Keratinocyte (primary cell): ENCODE measurements around the gene TNFRSF25. TPM values are rescaled to one million over a fixed set of nuclear protein-coding genes. Genes with fewer than 3 reads are reported as not detected.
A peak's percentile ranks its signal among the peaks of the same experiment; 100 is the strongest.

Experiments used
- DNase-seq: peaks from one replicate; pipeline ENCODE4 v3.0.0-alpha.2; 2011; ENCODE audit warnings: low read depth, missing footprints, low spot score
- FAIRE-seq: peaks from 2 replicates; lab custom pipeline; 2011; peaks lifted over from hg19 to GRCh38; lab: Jason Lieb, UNC
- H2AFZ ChIP-seq: 2 replicates; pipeline ENCODE4 v1.6.0; 2012; ENCODE audit warnings: low read length, control low read depth, inconsistent platforms; ENCODE audit not compliant: control insufficient read depth
- H3K27ac ChIP-seq: 2 replicates; pipeline ENCODE4 v1.5.1; 2011; ENCODE audit warnings: low read length; ENCODE audit not compliant: control insufficient read depth, insufficient read depth
- H3K27me3 ChIP-seq: 3 replicates; pipeline ENCODE4 v1.6.0; 2011; ENCODE audit warnings: low read length; ENCODE audit not compliant: control insufficient read depth, insufficient read depth; ENCODE audit errors: extremely low read depth
- H3K36me3 ChIP-seq, 2 experiments: 2 replicates in 1 of 2; 3 replicates in 1 of 2; pipeline ENCODE4 v1.5.1; 2011; ENCODE audit warnings: low read length in 2 of 2, mild to moderate bottlenecking in 1 of 2; ENCODE audit not compliant: control insufficient read depth in 2 of 2, insufficient read depth in 2 of 2; ENCODE audit errors: extremely low read depth in 1 of 2
- H3K4me1 ChIP-seq: 3 replicates; pipeline ENCODE4 v1.5.1; 2011; ENCODE audit warnings: low read length; ENCODE audit not compliant: control insufficient read depth, insufficient read depth; ENCODE audit errors: extremely low read depth
- H3K4me2 ChIP-seq: 3 replicates; pipeline ENCODE4 v1.6.0; 2011; ENCODE audit warnings: low read depth, low read length; ENCODE audit not compliant: control insufficient read depth, insufficient read depth; ENCODE audit errors: extremely low read depth
- H3K4me3 ChIP-seq, 3 experiments: fragments of 200-600 bp in 1 of 3; sonication (generic) in 1 of 3; 2 replicates in 2 of 3; 3 replicates in 1 of 3; pipeline ENCODE4 v1.5.1; 2011 to 2016; ENCODE audit warnings: low read length in 3 of 3, mild to moderate bottlenecking in 3 of 3, control low read depth in 2 of 3, inconsistent platforms in 1 of 3, low read depth in 1 of 3, mixed read lengths in 1 of 3, mixed run types in 1 of 3, moderate library complexity in 1 of 3; ENCODE audit not compliant: control insufficient read depth in 2 of 3, insufficient read depth in 2 of 3; ENCODE audit errors: extremely low read depth in 1 of 3
- H3K79me2 ChIP-seq: 2 replicates; pipeline ENCODE4 v1.6.0; 2012; ENCODE audit warnings: low read length; ENCODE audit not compliant: control insufficient read depth, insufficient read depth
- H3K9ac ChIP-seq: 3 replicates; pipeline ENCODE4 v1.6.0; 2011; ENCODE audit warnings: low read length; ENCODE audit not compliant: control insufficient read depth, insufficient read depth; ENCODE audit errors: extremely low read depth
- H3K9me1 ChIP-seq: 3 replicates; pipeline ENCODE4 v1.6.0; 2011; ENCODE audit warnings: low read length; ENCODE audit not compliant: control insufficient read depth, insufficient read depth; ENCODE audit errors: extremely low read depth
- H3K9me3 ChIP-seq: 2 replicates; pipeline ENCODE4 v1.5.1; 2012; ENCODE audit warnings: low read depth, low read length; ENCODE audit not compliant: control insufficient read depth
- H4K20me1 ChIP-seq: 3 replicates; pipeline ENCODE4 v1.6.0; 2011; ENCODE audit warnings: low read length; ENCODE audit not compliant: control insufficient read depth, insufficient read depth; ENCODE audit errors: extremely low read depth
- CTCF ChIP-seq, 3 experiments: IDR thresholded peaks in 1 of 3; conservative IDR thresholded peaks in 1 of 3; optimal IDR thresholded peaks in 1 of 3; 2 replicates in 2 of 3; 3 replicates in 1 of 3; pipeline versions ENCODE3 to v1.5.1; 2011; ENCODE audit warnings: low read length in 3 of 3, mild to moderate bottlenecking in 3 of 3, moderate library complexity in 2 of 3, control low read depth in 1 of 3, inconsistent platforms in 1 of 3; ENCODE audit not compliant: insufficient read depth in 2 of 3; ENCODE audit errors: extremely low read depth in 1 of 3
- EZH2 ChIP-seq: IDR thresholded peaks from one replicate; pipeline ENCODE4 v1.6.1; 2012; ENCODE audit warnings: inconsistent platforms, mild to moderate bottlenecking, low read length, moderate library complexity
- dilution Hi-C: fragments of 300-500 bp; cut with MboI; formaldehyde crosslinking; loops from one replicate; pipeline ENCODE4 v1.7.0; 2020; ENCODE audit warnings: low sequenced_read_pairs; ENCODE audit not compliant: extremely low pct_ligation_motif_present
- polyA plus RNA-seq, 5 experiments: library from polyadenylated mRNA; depleted of rRNA in 3 of 5; stranded (reverse) in 3 of 5; stranded (forward) in 1 of 5; unstranded in 1 of 5; fragments of >200 nt; gene quantifications; 1 replicate in 1 of 5; 2 replicates in 3 of 5; 3 replicates in 1 of 5; pipeline versions ENCODE4 v1.2.1 to v1.2.3, GENCODE V29; 2011 to 2012; ENCODE audit warnings: missing spikeins in 2 of 5, low read depth in 1 of 5, low replicate concordance in 1 of 5

Gene TNFRSF25
- polyA plus RNA-seq, 1 donor (not counting 4 experiments of a cell fraction or from before 2014, with no cell fraction given), result 12.4 TPM

GRCh38 chr1:6424000-6424565 is 41.9 kb downstream of the TNFRSF25 start:
- Histone ChIP-seq H3K9me1 (no peaks in the 10 kb centered on the region), H3K79me2 (peaks cover 2% of the 10 kb centered on the region), H2AFZ (peak overlapping the region; percentile 60), H3K9ac (peak overlapping the region; percentile 58), H3K4me2 (peak overlapping the region; percentile 73), H3K4me3 (peak overlapping the region in 1 of 3 experiments; percentile 46), H3K9me3 (no peaks in the 10 kb centered on the region), H4K20me1 (no peaks in the 10 kb centered on the region), H3K27me3 (peaks cover 18% of the 10 kb centered on the region), H3K27ac (no peak overlapping the region), H3K4me1 (peaks cover 60% of the 10 kb centered on the region), H3K36me3 (no peaks in the 10 kb centered on the region)
- TF ChIP-seq EZH2 (peak; percentile 30), CTCF (optimal IDR thresholded peaks at IDR 0.05 in 1 of 3, IDR thresholded peaks at IDR 0.05 in 1 of 3, conservative IDR thresholded peaks at IDR 0.05 in 1 of 3; ENCODE audit: extremely low read depth in 1 of 3, insufficient read depth in 2 of 3, low read length in 3 of 3) (peak in 2 of 3 experiments; percentile 11 to 12)
- DNase-seq (no peak), FAIRE-seq (no peak)
- dilution Hi-C loops, result no loop called here

GRCh38 chr1:6423321-6423999 is 42.5 kb downstream of the TNFRSF25 start:
- Histone ChIP-seq H3K9me3 (no peaks in the 10 kb centered on the region), H2AFZ (peak overlapping the region; percentile 60), H3K27ac (no peak overlapping the region), H4K20me1 (no peaks in the 10 kb centered on the region), H3K4me3 (peak overlapping the region in 1 of 3 experiments; percentile 46), H3K9me1 (no peaks in the 10 kb centered on the region), H3K27me3 (peaks cover 18% of the 10 kb centered on the region), H3K36me3 (no peaks in the 10 kb centered on the region), H3K79me2 (peaks cover 7% of the 10 kb centered on the region), H3K4me2 (peak overlapping the region; percentile 73), H3K9ac (peak overlapping the region; percentile 58), H3K4me1 (peaks cover 63% of the 10 kb centered on the region)
- dilution Hi-C loops, result no loop called here
- DNase-seq (no peak), FAIRE-seq (peak; percentile 78)
- TF ChIP-seq CTCF (optimal IDR thresholded peaks at IDR 0.05 in 1 of 3, IDR thresholded peaks at IDR 0.05 in 1 of 3, conservative IDR thresholded peaks at IDR 0.05 in 1 of 3; ENCODE audit: extremely low read depth in 1 of 3, insufficient read depth in 2 of 3, low read length in 3 of 3), result peak; percentile 89 to 97 (median 94)
- no peak for TF ChIP-seq EZH2
